ENCODE results near the gene NFATC3. TPM values are rescaled to one million over a fixed set of nuclear protein-coding genes. Genes with fewer than 3 reads are reported as not detected.

The NFATC3 gene
- total and polyA plus RNA-seq, 7 donors: 4.8 to 52.2 (median 42.8) TPM

DNA sequence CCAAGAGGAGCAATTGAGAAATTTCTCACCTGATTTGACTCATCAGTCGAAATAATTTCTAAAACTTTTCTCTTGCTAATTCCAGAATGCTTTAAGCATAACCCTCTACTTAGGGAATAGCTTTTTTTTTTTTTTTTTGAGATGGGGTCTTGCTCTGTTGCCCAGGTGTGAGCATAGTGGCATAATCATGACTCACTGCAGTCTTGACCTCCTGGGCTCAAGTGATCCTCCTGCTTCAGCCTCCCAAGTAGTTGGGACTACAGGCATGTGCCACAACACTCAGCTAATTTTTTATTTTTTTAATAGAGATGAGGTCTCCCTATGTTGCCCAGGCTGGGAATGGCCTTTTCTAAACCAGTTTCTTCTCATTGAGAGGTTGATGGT lies 13.7 kb upstream of the NFATC3 start:
- TF ChIP-seq POLR2AphosphoS5 (IDR thresholded peaks at IDR 0.05) (no peak), EP300 (IDR thresholded peaks at IDR 0.05) (no peak), POLR2A (IDR thresholded peaks at IDR 0.05) (no peak)
- TF ChIP-seq, protein P1, sequence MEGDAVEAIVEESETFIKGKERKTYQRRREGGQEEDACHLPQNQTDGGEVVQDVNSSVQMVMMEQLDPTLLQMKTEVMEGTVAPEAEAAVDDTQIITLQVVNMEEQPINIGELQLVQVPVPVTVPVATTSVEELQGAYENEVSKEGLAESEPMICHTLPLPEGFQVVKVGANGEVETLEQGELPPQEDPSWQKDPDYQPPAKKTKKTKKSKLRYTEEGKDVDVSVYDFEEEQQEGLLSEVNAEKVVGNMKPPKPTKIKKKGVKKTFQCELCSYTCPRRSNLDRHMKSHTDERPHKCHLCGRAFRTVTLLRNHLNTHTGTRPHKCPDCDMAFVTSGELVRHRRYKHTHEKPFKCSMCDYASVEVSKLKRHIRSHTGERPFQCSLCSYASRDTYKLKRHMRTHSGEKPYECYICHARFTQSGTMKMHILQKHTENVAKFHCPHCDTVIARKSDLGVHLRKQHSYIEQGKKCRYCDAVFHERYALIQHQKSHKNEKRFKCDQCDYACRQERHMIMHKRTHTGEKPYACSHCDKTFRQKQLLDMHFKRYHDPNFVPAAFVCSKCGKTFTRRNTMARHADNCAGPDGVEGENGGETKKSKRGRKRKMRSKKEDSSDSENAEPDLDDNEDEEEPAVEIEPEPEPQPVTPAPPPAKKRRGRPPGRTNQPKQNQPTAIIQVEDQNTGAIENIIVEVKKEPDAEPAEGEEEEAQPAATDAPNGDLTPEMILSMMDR (IDR thresholded peaks at IDR 0.05): no peak
- H3K27me3 ChIP-seq: no peaks in the 10 kb centered on the region
- H3K9me3 ChIP-seq: no peaks in the 10 kb centered on the region
- H3K4me1 ChIP-seq: peaks cover 0 to 30% (median 11%) of the 10 kb centered on the region in 4 donors
- 79 to 99% methylated on average over 1 of the region's 1 CpG for WGBS, 2 donors
- intact Hi-C loops (cut with DNase I): no loop called here
- H3K36me3 ChIP-seq: peaks cover 0 to 60% (median 10%) of the 10 kb centered on the region in 4 donors
- no peak overlapping the region for H3K4me3 ChIP-seq
- peak overlapping the region in 2 of 4 donors; percentile 47 to 64 for H3K27ac ChIP-seq
- DNase-seq: no peak

DNA sequence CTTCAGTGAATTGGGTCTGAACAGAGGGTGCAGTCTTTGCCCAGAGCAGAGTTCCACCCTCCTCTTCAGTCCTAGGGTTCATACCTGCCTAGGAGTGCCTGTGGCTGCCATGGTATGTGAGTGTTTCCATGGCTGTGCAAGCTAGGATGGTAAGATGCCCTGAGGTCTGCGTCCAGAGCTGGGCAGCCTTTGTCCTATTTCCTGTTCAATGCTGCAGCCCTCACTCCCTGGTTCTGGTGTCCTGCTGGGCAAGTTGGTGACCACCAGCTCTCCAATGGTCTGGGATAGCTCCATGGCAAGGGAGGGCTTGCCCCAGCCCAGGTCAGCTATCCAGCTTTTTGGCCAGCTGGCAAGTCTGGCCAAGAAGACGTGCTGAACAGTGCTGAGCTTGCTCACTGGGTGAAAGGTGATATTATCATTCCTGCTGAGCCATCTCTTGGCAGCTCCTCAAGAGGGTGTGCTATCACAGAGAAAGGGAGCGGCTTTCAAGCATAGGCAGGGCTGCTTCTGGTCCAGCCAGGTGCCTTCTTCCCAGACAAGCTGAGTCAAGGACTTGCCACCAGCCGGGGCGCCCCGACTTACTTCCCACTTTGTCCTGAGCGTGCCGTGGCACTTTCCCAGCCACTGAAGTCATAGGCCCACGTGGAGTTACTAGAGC lies 13.0 kb upstream of the NFATC3 start:
- H3K27me3 ChIP-seq: no peaks in the 10 kb centered on the region
- intact Hi-C loops (cut with DNase I): no loop called here
- peaks cover 0 to 64% (median 11%) of the 10 kb centered on the region in 4 donors for H3K36me3 ChIP-seq
- peak; percentile 81 for DNase-seq
- peak overlapping the region in 3 of 4 donors; percentile 39 to 64 (median 47) for H3K27ac ChIP-seq
- peaks cover 0 to 30% (median 11%) of the 10 kb centered on the region in 4 donors for H3K4me1 ChIP-seq
- H3K4me3 ChIP-seq: no peak overlapping the region
- TF ChIP-seq POLR2AphosphoS5 (IDR thresholded peaks at IDR 0.05): no peak
- no peak for TF ChIP-seq POLR2A (IDR thresholded peaks at IDR 0.05)
- TF ChIP-seq, protein P1 (IDR thresholded peaks at IDR 0.05): no peak
- no peak for TF ChIP-seq EP300 (IDR thresholded peaks at IDR 0.05)
- H3K9me3 ChIP-seq: no peaks in the 10 kb centered on the region
- WGBS, 2 donors: 49 to 75% methylated on average over 9 of the region's 9 CpGs

DNA sequence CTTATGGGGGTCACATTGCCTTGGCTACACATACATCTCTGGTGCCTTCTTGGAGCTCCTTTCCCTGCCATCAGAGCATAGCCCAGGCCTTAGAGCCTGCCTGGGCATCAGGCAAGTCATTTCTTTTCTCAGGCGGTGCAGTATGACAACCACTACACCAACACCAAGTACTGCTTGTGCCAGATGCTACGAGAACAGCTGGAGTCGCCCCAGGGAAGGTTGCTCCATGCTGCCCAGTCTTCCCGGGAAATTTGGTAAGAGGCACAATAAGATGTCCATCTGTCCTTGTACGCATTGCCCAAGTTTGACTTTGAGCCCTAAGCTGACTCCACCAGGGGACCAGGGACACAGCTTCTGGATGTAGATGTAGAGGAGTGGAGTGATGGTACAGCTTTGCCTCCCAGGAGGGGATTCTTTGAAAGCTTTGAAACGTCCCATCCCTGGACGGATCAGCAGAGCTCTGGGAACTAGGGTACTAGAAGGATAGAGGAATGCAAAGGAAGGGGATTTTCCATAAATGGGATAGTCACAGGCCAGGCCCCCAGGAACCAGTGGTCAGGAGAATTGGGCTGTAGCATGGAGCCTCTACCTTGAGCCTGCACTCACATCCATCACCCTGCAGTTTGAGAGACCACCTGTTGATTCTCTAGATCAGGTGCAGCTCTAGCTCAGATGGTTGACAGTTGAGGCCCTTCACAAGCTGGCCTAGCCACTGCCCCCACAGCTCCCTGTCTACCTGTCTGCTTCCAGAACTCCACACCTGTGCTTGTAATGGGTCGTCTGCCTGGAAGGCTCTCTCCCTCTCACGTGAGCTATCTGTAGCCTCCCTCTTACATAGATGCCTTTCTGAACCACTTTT lies 11.0 kb upstream of the NFATC3 start:
- Histone ChIP-seq H3K36me3 (peaks cover 0 to 82% (median 17%) of the 10 kb centered on the region in 4 donors), H3K4me3 (no peak overlapping the region), H3K9me3 (no peaks in the 10 kb centered on the region), H3K27me3 (no peaks in the 10 kb centered on the region), H3K27ac (no peak overlapping the region), H3K4me1 (peaks cover 0 to 14% (median 7%) of the 10 kb centered on the region in 4 donors)
- TF ChIP-seq, protein P1 (IDR thresholded peaks at IDR 0.05): no peak
- 87 to 95% methylated on average over 9 of the region's 9 CpGs for WGBS, 2 donors
- intact Hi-C loops (cut with DNase I): no loop called here
- DNase-seq: no peak

DNA sequence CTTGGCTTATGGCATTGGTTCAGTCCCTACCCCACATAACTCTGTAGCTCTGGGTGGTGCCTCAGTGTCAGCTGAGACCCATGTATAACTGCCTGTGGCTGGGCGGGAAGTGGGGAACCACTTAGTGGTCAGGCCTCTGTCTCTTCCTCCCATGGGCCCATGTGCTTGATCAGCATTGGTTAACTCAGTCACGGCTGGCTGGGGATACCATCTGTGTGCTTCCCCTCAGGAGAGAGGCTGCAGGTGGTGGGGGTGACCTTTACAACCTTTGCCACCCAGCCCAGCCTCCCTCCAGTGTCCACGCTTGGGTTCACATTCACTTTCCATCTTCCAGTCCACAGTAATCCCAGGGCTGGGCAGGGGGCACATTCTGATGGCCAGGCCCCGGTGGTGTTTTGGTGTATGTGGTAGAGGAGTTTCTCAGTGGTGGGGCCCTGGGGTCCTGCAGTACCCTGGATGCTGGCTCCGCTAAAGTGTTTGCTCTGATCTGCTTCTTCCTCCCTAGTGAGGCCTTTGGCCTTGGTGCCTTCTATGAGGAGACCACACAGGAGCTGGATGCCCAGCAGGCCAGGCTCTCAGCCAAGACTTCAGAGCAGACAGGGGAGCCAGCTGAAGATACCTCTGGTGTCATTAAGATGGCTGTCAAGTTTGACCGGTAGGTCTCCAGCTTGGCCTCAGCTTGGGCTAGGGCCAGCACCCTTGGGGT lies 10.2 kb upstream of the NFATC3 start:
- no peak for TF ChIP-seq POLR2A (IDR thresholded peaks at IDR 0.05)
- intact Hi-C loops (cut with DNase I): no loop called here
- no peak for DNase-seq

DNA sequence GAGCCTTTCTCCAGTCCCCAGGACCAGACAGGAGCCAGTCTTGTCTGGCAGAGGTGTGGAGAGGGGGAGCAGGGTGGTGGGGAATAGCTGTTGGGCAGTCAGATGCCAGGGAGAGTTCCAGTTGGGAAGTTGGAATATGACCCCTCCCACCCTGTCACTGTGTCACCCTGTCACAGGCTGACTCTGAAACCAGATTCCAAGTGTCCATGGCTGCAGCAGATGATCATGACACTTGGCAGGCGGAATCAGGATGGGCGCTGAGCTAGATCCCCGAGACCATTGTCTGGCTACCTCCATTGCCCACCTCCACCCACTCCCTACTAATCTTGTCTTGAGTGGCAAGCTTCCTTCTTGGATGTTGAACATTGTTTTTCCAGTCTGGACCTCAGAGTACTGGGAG lies 9.2 kb upstream of the NFATC3 start:
- 94 to 97% methylated on average over 3 of the region's 3 CpGs for WGBS, 2 donors
- intact Hi-C loops (cut with DNase I): no loop called here

More for the DNA sequence above, 10.2 kb upstream of the NFATC3 start:
- H3K27me3 ChIP-seq: no peaks in the 10 kb centered on the region
- WGBS, 2 donors: 68 to 90% methylated on average over 6 of the region's 6 CpGs
- peaks cover 0 to 17% (median 8%) of the 10 kb centered on the region in 4 donors for H3K4me1 ChIP-seq
- H3K36me3 ChIP-seq: peaks cover 0 to 83% (median 17%) of the 10 kb centered on the region in 4 donors
- no peaks in the 10 kb centered on the region for H3K9me3 ChIP-seq
- H3K27ac ChIP-seq: no peak overlapping the region
- H3K4me3 ChIP-seq: no peak overlapping the region

More for the DNA sequence above, 9.2 kb upstream of the NFATC3 start:
- Histone ChIP-seq H3K27ac (no peak overlapping the region), H3K27me3 (no peaks in the 10 kb centered on the region), H3K4me1 (peaks cover 0 to 25% (median 10%) of the 10 kb centered on the region in 4 donors), H3K9me3 (no peaks in the 10 kb centered on the region), H3K4me3 (no peak overlapping the region), H3K36me3 (peaks cover 0 to 74% (median 17%) of the 10 kb centered on the region in 4 donors)
- DNase-seq: no peak
- TF ChIP-seq POLR2A (IDR thresholded peaks at IDR 0.05) (no peak), EP300 (IDR thresholded peaks at IDR 0.05) (no peak), POLR2AphosphoS5 (IDR thresholded peaks at IDR 0.05) (no peak)
- TF ChIP-seq, protein P1 (IDR thresholded peaks at IDR 0.05): no peak

All from sigmoid colon (tissue), 7 donors.